HCT116 (cell line): ENCODE data around the gene SRSF7. TPM values are rescaled to one million over a fixed set of nuclear protein-coding genes. Genes with fewer than 3 reads are reported as not detected.
"Not testable (repeated sequence)": the region's sequence is repeated elsewhere in the genome, so short reads cannot be mapped to it uniquely, and the experiment has no call there.

Source experiments
- ATAC-seq: fragments of 200-7000 bp; cut with Tn5 transposase; 2 replicates; pipeline ENCODE4 v1.9.1; 2020; ENCODE audit warnings: mild to moderate bottlenecking, moderate library complexity
- BruUV-seq: library from RNA; stranded (reverse); fragments of 400-500 nt; replicated peaks from 2 replicates; lab custom pipeline; 2021; lab: Mats Ljungman, UMichigan
- CTCF ChIA-PET: fragments of 300-600 bp; sonication (Branson Sonifier 250); formaldehyde crosslinking; loops from one replicate; lab custom pipeline; 2021; ENCODE audit warnings: antibody characterized with exemption; lab: Charles Lee
- POLR2A ChIA-PET: fragments of 300-600, 350-600 bp; sonication (Branson Sonifier 250); formaldehyde crosslinking; loops from one replicate; lab custom pipeline; 2021; ENCODE audit warnings: antibody characterized with exemption; lab: Charles Lee
- RAD21 ChIA-PET, 2 experiments: fragments of 300-600 bp; sonication (Branson Sonifier 250); formaldehyde crosslinking; loops; one replicate each; lab custom pipeline; 2023; ENCODE audit warnings: low total read pairs in 2 of 2; ENCODE audit not compliant: uncharacterized antibody in 2 of 2, unreplicated experiment in 2 of 2, low non-redundant PET in 1 of 2; lab: Charles Lee
- DNase-seq: peaks from one replicate; pipeline ENCODE4 v3.0.0-alpha.2; 2010; ENCODE audit warnings: low read depth, low spot score
- H2AFZ ChIP-seq: fragments of 200-600 bp; shearing (Covaris generic), sonication (generic); 2 replicates; pipeline ENCODE4 v1.6.1; 2017; ENCODE audit warnings: low read depth, mixed run types, mixed read lengths, antibody characterized with exemption, low read length; ENCODE audit not compliant: poor library complexity, severe bottlenecking
- H3K27ac ChIP-seq: 2 replicates; pipeline ENCODE4 v1.5.1; 2012; ENCODE audit warnings: low read depth, low read length
- H3K27me3 ChIP-seq: fragments of 200-600 bp; sonication (generic); 2 replicates; pipeline ENCODE4 v1.6.1; 2016; ENCODE audit warnings: mixed run types, low read length, mixed read lengths; ENCODE audit not compliant: insufficient read depth
- H3K36me3 ChIP-seq, 2 experiments: fragments of 200-500 bp in 1 of 2; fragments of 200-600 bp in 1 of 2; sonication (Bioruptor generic) in 1 of 2; sonication (generic) in 1 of 2; 2 replicates each; pipeline versions ENCODE4 v1.5.1 to v1.6.1; 2014 to 2016; ENCODE audit warnings: low read length in 2 of 2, inconsistent platforms in 1 of 2, mixed read lengths in 1 of 2, mixed run types in 1 of 2; ENCODE audit not compliant: insufficient read depth in 2 of 2, control insufficient read depth in 1 of 2
- H3K4me1 ChIP-seq, 2 experiments: fragments of 200-600 bp in 1 of 2; sonication (generic) in 1 of 2; 2 replicates each; pipeline versions ENCODE4 v1.5.1 to v1.6.1; 2012 to 2017; ENCODE audit warnings: low read length in 2 of 2, inconsistent platforms in 1 of 2, mild to moderate bottlenecking in 1 of 2, mixed read lengths in 1 of 2, mixed run types in 1 of 2, moderate library complexity in 1 of 2; ENCODE audit not compliant: insufficient read depth in 2 of 2, control insufficient read depth in 1 of 2
- H3K4me2 ChIP-seq: fragments of 200-600 bp; sonication (generic); 2 replicates; pipeline ENCODE4 v1.6.1; 2017; ENCODE audit warnings: mixed run types, low read length, mixed read lengths
- H3K4me3 ChIP-seq, 2 experiments: fragments of 200-600 bp in 1 of 2; sonication (generic) in 1 of 2; replicated peaks in 1 of 2; 2 replicates each; pipeline ENCODE4 v1.5.1; 2011 to 2016; ENCODE audit warnings: low read length in 2 of 2, control low read depth in 1 of 2, low read depth in 1 of 2, mild to moderate bottlenecking in 1 of 2, mixed read lengths in 1 of 2, mixed run types in 1 of 2
- H3K79me2 ChIP-seq: fragments of 200-600 bp; sonication (generic); 2 replicates; pipeline ENCODE4 v1.6.1; 2017; ENCODE audit warnings: mild to moderate bottlenecking, mixed run types, low read length, moderate library complexity, mixed read lengths; ENCODE audit not compliant: insufficient read depth
- H3K9ac ChIP-seq: fragments of 200-600 bp; sonication (generic); 2 replicates; pipeline ENCODE4 v1.6.1; 2016; ENCODE audit warnings: low read length, mixed read lengths
- H3K9me2 ChIP-seq: fragments of 200-600 bp; sonication (generic), shearing (Covaris generic); 2 replicates; pipeline ENCODE4 v1.6.1; 2017; ENCODE audit warnings: mixed run types, mild to moderate bottlenecking, moderate library complexity; ENCODE audit not compliant: insufficient read depth
- H3K9me3 ChIP-seq, 2 experiments: fragments of 200-500 bp in 1 of 2; fragments of 200-600 bp in 1 of 2; sonication (Bioruptor generic) in 1 of 2; sonication (generic) in 1 of 2; 2 replicates each; pipeline ENCODE4 v1.6.1; 2014 to 2017; ENCODE audit warnings: low read length in 2 of 2, mixed read lengths in 2 of 2, inconsistent platforms in 1 of 2, low read depth in 1 of 2, mild to moderate bottlenecking in 1 of 2, mixed run types in 1 of 2, moderate library complexity in 1 of 2; ENCODE audit not compliant: control insufficient read depth in 1 of 2, insufficient read depth in 1 of 2
- H4K20me1 ChIP-seq: fragments of 200-600 bp; sonication (generic), shearing (Covaris generic); 2 replicates; pipeline ENCODE4 v1.6.1; 2017; ENCODE audit warnings: mixed run types, mild to moderate bottlenecking, moderate library complexity; ENCODE audit not compliant: insufficient read depth
- ATF3 ChIP-seq: IDR thresholded peaks from 2 replicates; pipeline ENCODE4 v1.6.1; 2012
- CBX3 ChIP-seq: IDR thresholded peaks from 2 replicates; pipeline ENCODE4 v1.6.1; 2012; ENCODE audit warnings: low read depth
- CEBPB ChIP-seq: IDR thresholded peaks from 2 replicates; pipeline ENCODE4 v1.6.1; 2012; ENCODE audit warnings: low read depth
- CTCF ChIP-seq, 3 experiments: fragments of 200-600 bp in 1 of 3; sonication (generic) in 1 of 3; IDR thresholded peaks in 2 of 3; conservative IDR thresholded peaks in 1 of 3; 2 replicates each; pipeline ENCODE4 v1.5.1; 2012 to 2017; ENCODE audit warnings: low read depth in 2 of 3, low read length in 2 of 3, antibody characterized with exemption in 1 of 3, borderline replicate concordance in 1 of 3, control low read depth in 1 of 3, mild to moderate bottlenecking in 1 of 3, mixed read lengths in 1 of 3, mixed run types in 1 of 3, moderate library complexity in 1 of 3; ENCODE audit not compliant: insufficient read depth in 1 of 3
- ELF1 ChIP-seq: IDR thresholded peaks from 2 replicates; pipeline ENCODE4 v1.6.1; 2012; ENCODE audit warnings: low read depth, borderline replicate concordance
- EZH2 ChIP-seq: fragments of 200-600 bp; sonication (generic); IDR thresholded peaks from 2 replicates; pipeline ENCODE4 v1.6.1; 2017; ENCODE audit warnings: antibody characterized with exemption, mixed run types
- EZH2phosphoT487 ChIP-seq: fragments of 200-600 bp; IDR thresholded peaks from 2 replicates; pipeline ENCODE4 v1.6.1; 2018; ENCODE audit warnings: antibody characterized with exemption, borderline replicate concordance
- FOSL1 ChIP-seq: IDR thresholded peaks from 2 replicates; pipeline ENCODE4 v1.6.1; 2012; ENCODE audit warnings: low read depth
- JUND ChIP-seq: IDR thresholded peaks from 2 replicates; pipeline ENCODE4 v1.6.1; 2012
- POLR2A ChIP-seq: IDR thresholded peaks from 2 replicates; pipeline ENCODE4 v1.7.0; 2011; ENCODE audit warnings: borderline replicate concordance; ENCODE audit not compliant: insufficient read depth, insufficient read length; ENCODE audit errors: extremely low read depth
- RAD21 ChIP-seq: IDR thresholded peaks from 2 replicates; pipeline ENCODE4 v1.6.1; 2012; ENCODE audit warnings: low read depth, mild to moderate bottlenecking
- SIN3A ChIP-seq: IDR thresholded peaks from 2 replicates; pipeline ENCODE4 v1.6.1; 2012; ENCODE audit warnings: low read depth
- SP1 ChIP-seq: IDR thresholded peaks from 2 replicates; pipeline ENCODE4 v1.6.1; 2012; ENCODE audit warnings: low read depth
- SRF ChIP-seq: IDR thresholded peaks from 2 replicates; pipeline ENCODE4 v1.6.1; 2012; ENCODE audit warnings: low read depth
- YY1 ChIP-seq: IDR thresholded peaks from 2 replicates; pipeline ENCODE4 v1.6.1; 2011; ENCODE audit warnings: low read length, low read depth, moderate library complexity, mild to moderate bottlenecking; ENCODE audit not compliant: insufficient replicate concordance; ENCODE audit errors: extremely low read depth
- intact Hi-C: fragments of 100-400 bp; cut with micrococcal nuclease; formaldehyde crosslinking; loops from 2 replicates; pipeline ENCODE4 v1.10.0; 2022
- total RNA-seq: library from RNA; stranded (reverse); gene quantifications from one replicate; pipeline ENCODE4 v1.2.1, GENCODE V29; 2021; ENCODE audit not compliant: unreplicated experiment
- TF ChIP-seq, protein P1 (sequence below): IDR thresholded peaks from 2 replicates; pipeline ENCODE4 v1.6.1; 2012
- TF ChIP-seq, protein P2 (sequence below): IDR thresholded peaks from 2 replicates; pipeline ENCODE4 v1.6.1; 2011; ENCODE audit warnings: mild to moderate bottlenecking, low read length, moderate library complexity; ENCODE audit not compliant: insufficient replicate concordance; ENCODE audit errors: extremely low read depth

Gene SRSF7
- total RNA-seq, 1 experiment from 2014 or later = 215 TPM

DNA sequence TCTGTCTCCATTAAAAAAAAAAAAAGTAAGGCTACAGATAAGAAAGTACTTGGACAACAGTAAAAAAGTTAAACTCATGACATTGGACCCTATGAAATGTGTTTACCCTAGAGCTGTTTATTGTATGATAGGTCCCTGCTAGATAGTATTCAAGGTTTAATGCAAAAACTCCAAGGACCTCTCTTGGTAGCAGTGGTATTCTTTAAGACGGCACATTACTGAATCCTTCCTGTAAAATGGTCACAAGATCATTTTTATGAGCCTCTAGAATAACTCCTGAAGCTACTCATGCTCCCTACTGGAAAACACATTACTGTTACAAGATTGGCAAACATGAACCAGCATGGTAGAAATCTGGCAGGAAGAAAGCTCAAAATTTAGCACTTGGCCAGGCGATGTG, 46.5 kb downstream of the SRSF7 start:
- ChIA-PET CTCF (no interaction called here), RAD21 (no interaction called here), POLR2A (no interaction called here)
- Histone ChIP-seq H3K4me2 (no peak overlapping the region), H3K79me2 (no peaks in the 10 kb centered on the region), H3K9me3 (no peaks in the 10 kb centered on the region), H3K4me1 (no peaks in the 10 kb centered on the region), H3K36me3 (no peaks in the 10 kb centered on the region), H3K9ac (no peak overlapping the region), H3K27ac (no peak overlapping the region), H4K20me1 (no peaks in the 10 kb centered on the region), H3K9me2 (no peaks in the 10 kb centered on the region), H3K4me3 (no peak overlapping the region), H2AFZ (no peak overlapping the region), H3K27me3 (no peaks in the 10 kb centered on the region)
- DNase-seq = no peak
- TF ChIP-seq EZH2 (no peak), SIN3A (no peak), CBX3 (no peak), RAD21 (no peak), CTCF (IDR thresholded peaks at IDR 0.05 in 2 of 3, conservative IDR thresholded peaks at IDR 0.05 in 1 of 3; ENCODE audit: borderline replicate concordance in 1 of 3, insufficient read depth in 1 of 3, low read depth in 2 of 3, low read length in 2 of 3) (no peak), EZH2phosphoT487 (no peak), JUND (no peak), SRF (no peak), ELF1 (no peak), FOSL1 (no peak), ATF3 (no peak), CEBPB (no peak), POLR2A (no peak), SP1 (no peak), YY1 (no peak)
- TF ChIP-seq, protein P1, sequence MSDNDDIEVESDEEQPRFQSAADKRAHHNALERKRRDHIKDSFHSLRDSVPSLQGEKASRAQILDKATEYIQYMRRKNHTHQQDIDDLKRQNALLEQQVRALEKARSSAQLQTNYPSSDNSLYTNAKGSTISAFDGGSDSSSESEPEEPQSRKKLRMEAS = no peak
- TF ChIP-seq, protein P2, sequence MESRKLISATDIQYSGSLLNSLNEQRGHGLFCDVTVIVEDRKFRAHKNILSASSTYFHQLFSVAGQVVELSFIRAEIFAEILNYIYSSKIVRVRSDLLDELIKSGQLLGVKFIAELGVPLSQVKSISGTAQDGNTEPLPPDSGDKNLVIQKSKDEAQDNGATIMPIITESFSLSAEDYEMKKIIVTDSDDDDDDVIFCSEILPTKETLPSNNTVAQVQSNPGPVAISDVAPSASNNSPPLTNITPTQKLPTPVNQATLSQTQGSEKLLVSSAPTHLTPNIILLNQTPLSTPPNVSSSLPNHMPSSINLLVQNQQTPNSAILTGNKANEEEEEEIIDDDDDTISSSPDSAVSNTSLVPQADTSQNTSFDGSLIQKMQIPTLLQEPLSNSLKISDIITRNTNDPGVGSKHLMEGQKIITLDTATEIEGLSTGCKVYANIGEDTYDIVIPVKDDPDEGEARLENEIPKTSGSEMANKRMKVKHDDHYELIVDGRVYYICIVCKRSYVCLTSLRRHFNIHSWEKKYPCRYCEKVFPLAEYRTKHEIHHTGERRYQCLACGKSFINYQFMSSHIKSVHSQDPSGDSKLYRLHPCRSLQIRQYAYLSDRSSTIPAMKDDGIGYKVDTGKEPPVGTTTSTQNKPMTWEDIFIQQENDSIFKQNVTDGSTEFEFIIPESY = no peak
- ATAC-seq = no peak
- BruUV-seq = no TSS peak
- intact Hi-C loops = no loop called here

DNA sequence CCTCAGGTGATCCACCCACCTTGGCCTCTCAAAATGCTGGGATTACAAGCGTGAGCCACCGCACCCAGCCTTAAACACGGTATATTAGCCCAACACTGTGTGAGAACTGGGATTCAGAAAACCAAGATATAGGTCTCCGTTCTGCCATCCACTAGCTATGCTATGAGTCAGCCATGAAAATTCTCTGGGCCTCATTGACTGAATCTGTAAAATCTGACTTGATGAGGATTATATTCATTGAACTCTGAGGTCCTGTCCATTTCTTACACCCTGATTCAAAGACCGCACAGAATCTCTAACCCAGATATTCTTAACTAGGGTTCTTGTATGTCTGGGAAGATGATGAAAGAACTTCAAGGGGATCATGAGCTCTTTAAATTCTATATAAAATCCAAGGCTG, 47.8 kb downstream of the SRSF7 start:
- CTCF ChIA-PET = interaction anchor here (1.0 kb wide), 1 partner anchor 122 kb away, joined by 3 read pairs; no protein-coding TSS in a partner anchor

More for the DNA sequence above, 47.8 kb downstream of the SRSF7 start:
- H3K4me1 ChIP-seq, H2AFZ ChIP-seq, H3K4me2 ChIP-seq, H3K36me3 ChIP-seq, H3K9ac ChIP-seq, BruUV-seq, H4K20me1 ChIP-seq, H3K9me2 ChIP-seq, RAD21 ChIA-PET, H3K4me3 ChIP-seq, H3K79me2 ChIP-seq, H3K27me3 ChIP-seq, intact Hi-C loops, H3K9me3 ChIP-seq, H3K27ac ChIP-seq, ATAC-seq, DNase-seq: not testable (repeated sequence)
- POLR2A ChIA-PET = interaction anchor here (1.0 kb wide), 1 partner anchor 48 kb away, joined by 3 read pairs; the partner anchor contains the start of gene SRSF7
